HG03354 (cell line): ENCODE measurements around the gene CCDC187.

ENCODE experiments used
- ATAC-seq: cut with Tn5 transposase; IDR thresholded peaks from one replicate; pipeline ENCODE4 v1.9.1; 2021; ENCODE audit warnings: mild to moderate bottlenecking; ENCODE audit not compliant: unreplicated experiment, poor library complexity, severe bottlenecking

The CCDC187 gene

GRCh38 chr9:136259836-136260235 lies 44.1 kb downstream of the CCDC187 start:
- ATAC-seq: no peak

GRCh38 chr9:136259517-136259813 lies 44.4 kb downstream of the CCDC187 start:
- ATAC-seq: no peak

- ATAC-seq: no peak
Measured at GRCh38 chr9:136258786-136259516, 44.9 kb downstream of the CCDC187 start.

- no peak for ATAC-seq
Measured at GRCh38 chr9:136258299-136258625, 45.6 kb downstream of the CCDC187 start.

- ATAC-seq: no peak
Measured at GRCh38 chr9:136257381-136258298, 46.3 kb downstream of the CCDC187 start.

GRCh38 chr9:136255896-136256890 lies 47.7 kb downstream of the CCDC187 start:
- no peak for ATAC-seq

- ATAC-seq: no peak
Measured at GRCh38 chr9:136255166-136255538, 48.7 kb downstream of the CCDC187 start.

- ATAC-seq: no peak
Measured at GRCh38 chr9:136254381-136255165, 49.3 kb downstream of the CCDC187 start.

GRCh38 chr9:136253246-136254130 lies 50.4 kb downstream of the CCDC187 start:
- ATAC-seq: no peak

GRCh38 chr9:136252846-136253245 lies 51.0 kb downstream of the CCDC187 start:
- no peak for ATAC-seq

GRCh38 chr9:136252281-136252680 lies 51.6 kb downstream of the CCDC187 start:
- ATAC-seq: no peak

GRCh38 chr9:136251264-136252115 lies 52.4 kb downstream of the CCDC187 start:
- no peak for ATAC-seq

GRCh38 chr9:136250676-136251075 lies 53.2 kb downstream of the CCDC187 start:
- ATAC-seq: no peak

- no peak for ATAC-seq
Measured at GRCh38 chr9:136249877-136250559, 53.9 kb downstream of the CCDC187 start.

- no peak for ATAC-seq
Measured at GRCh38 chr9:136248951-136249876, 54.7 kb downstream of the CCDC187 start.
